IPS-NIHi7 (cell line): ENCODE measurements around the gene SASH1.

ENCODE experiments used
- DNase-seq: peaks from one replicate; pipeline ENCODE4 v3.0.0; 2012; ENCODE audit warnings: mixed read lengths; ENCODE audit errors: extremely low spot score

The SASH1 gene

DNA sequence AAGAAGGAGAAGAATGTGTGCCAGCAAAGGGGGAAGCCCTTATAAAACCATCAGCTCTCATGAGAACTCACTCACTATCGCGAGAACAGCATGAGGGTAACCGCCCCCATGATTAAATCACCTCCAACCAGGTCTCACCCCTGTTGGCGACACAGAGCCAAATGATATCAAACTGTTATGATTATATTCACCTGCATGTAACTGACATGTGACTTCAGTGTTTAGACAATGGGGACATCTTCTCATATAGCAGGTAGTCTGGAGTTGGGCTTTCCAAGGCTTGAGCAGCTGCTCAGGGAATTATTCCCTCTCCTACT is 115.2 kb downstream of the SASH1 start:
- DNase-seq: no peak

DNA sequence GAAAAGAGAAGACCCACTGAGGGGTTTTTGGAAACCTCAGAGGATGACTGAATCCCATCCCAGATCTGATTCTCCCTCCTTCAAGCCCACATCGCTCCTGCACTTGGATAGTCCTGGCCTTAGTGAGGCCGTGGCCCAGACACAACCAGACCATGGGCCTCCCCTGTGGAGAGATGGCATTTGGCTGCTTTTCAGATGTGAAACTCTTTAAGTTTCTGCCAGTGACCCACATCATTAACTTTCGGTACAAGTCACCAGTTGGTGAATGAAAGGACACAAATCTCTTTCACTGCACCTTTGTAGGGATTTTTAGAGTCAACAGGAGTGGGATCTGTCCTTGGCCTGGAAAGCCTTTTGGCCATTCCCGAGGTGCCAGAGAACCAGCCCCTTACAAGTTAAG is 116.6 kb downstream of the SASH1 start:
- DNase-seq: no peak

DNA sequence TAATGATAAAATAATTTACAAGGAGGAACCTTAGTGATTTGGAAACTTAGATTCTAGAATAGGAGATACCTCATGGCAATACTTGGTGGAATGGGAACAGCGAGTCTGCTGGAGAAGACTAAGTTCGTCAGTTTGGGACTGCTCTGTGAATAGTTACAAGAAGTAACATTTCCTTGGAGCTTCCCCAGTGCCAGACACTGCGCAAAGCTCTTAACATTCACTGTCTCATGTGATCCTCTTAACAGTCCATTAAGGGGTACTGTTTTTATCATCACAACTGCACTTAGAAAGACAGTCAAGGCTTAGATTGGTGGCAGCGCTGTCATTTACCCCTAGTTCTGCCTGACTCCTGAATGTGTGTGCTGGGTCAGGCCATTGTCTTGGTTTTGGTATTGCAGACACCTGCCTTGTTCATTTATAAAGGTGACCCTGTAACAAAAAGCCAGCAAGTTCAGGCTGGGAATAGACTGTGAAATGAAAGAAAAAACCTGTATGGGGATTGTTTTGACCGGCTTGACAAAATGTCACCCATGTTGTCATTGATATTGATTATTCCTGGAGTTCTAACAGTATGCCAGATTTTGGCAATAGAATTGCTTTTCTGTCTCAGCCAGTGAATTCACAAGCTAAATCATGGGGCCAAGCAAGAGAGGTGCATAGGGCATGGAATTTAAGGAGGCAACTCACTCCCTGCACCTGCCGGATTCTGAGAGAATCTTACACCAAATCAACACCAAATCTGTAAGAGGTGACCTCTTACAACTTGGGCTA is 118.4 kb downstream of the SASH1 start:
- DNase-seq: no peak

DNA sequence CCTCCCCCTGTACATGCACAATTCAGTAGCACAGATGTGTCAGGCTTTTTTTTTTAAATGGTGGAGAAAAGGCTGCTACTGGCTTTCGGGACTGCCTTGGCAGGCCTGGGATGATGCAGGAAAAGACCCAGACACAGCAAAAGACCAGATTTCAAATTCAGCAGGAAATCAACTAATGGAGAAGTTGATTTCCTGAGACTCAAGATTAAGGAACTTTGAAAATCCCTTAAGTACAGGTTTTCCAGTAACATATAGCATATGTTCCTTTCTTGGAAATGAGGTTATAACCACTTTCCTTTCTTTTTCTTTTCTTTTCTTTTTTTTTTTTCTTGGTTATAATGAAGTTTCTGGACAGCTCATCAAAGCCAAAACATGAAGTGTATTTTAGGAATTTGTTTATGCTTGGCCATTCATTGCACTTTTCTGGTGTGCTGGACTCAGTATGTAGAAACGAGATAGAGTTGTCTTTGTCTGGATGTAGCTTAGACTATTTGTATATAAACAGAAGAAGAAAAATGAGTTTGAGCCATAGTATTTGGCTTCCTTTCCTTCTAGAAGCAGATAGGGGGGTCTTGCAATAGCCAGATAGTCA is 119.4 kb downstream of the SASH1 start:
- no peak for DNase-seq

DNA sequence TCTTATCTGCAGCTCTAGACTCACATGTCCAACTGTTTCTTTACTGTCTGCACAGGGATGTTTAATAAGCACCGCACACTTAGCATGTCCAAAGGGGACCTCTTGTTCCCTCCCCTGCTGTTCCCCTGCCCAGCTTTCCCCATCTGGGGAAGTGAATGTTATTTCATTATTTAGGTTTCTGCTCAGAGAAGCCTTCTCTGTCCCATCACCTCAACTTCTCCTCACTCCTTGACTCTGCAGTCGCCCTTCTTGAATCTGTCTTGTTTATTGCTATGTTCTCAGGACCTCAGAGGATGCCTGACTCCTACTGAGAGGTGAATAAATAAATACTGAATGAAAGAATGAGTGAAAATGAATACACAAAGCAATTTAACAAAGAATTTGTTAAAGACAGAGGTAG is 121.0 kb downstream of the SASH1 start:
- no peak for DNase-seq

DNA sequence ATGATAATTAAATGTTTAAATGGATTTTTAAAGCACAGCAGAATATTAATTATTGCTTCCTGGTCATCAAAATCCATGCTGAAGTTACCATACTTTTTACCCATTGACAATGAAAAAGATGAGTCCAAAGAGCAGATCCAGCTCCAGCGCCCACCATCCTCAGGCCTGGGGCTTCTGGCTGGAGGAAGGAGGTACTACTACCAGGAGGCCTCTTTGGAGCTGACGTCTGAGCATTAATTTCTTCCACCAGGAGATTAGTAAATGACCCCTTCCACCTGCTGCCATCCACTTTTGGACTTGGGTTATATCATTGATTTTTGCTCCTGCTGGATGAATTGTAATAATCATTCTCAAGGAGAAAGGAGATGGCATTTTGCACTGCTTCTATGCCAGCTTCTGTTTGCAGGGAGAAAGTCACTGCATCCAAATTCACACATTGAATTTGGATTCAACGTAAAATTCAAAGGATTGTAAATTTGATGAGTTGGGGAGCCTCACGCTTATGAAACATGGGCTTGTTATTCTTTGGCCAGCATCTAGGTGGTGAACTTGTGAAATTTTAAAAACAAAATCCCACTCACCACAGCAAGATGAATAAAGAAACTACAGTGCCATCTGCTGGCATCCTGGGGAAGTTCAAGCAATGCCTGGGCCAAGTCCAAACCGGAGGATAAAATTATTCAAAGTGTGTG is 121.8 kb downstream of the SASH1 start:
- peak; percentile 71 for DNase-seq

DNA sequence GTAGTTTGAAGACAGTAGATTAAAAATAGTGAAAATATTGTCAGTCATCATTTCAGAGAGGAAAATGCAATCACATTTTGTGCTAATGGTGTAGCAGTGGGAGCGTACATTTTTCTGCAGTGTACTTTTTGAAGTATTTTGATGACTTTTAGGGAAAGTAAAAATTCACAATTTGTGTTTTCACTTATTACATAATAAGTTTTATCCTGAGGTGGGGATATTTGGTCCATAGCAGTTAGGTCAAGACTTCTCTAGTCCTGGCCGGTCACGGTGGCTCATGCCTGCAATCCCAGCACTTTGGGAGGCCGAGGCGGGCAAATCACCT is 122.3 kb downstream of the SASH1 start:
- no peak for DNase-seq

DNA sequence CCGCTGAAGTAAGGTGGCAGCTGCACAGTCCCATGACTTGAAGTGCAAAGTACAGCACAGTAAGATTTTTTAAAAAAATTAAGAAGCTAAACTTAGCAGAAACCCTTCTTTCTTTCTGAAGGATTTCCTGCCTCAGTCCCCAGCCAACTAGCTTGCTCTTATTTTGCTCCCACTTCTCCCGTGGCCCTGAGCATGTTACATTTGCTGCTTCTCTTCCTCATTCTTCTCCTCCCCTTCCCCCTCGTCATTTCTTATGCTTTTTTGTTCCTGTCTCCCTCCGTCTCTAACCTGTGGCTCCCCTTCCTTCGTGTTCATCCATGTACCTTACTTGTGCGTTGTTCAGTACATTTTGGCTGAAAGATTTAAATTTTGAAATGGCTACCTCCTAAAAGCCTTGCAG is 123.0 kb downstream of the SASH1 start:
- no peak for DNase-seq

DNA sequence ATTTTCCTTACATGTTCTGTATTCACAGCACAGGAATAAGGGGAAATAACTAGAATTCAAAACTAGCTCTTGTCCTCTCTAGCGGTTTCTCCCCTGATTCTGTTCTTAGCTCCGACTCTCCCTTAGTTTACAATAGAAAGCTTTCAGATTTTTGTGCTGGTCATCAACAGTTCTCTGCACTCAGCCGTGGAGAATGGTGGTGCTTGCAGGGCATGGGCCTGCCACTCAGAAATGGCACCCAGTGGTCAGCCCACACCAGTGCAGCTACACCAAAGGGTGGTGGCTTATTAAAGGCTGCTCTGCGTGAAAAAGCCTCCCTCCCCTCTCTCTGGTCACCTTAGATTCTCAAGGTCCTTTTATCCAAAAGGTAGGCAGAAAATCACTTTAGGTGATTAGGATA is 123.5 kb downstream of the SASH1 start:
- no peak for DNase-seq

DNA sequence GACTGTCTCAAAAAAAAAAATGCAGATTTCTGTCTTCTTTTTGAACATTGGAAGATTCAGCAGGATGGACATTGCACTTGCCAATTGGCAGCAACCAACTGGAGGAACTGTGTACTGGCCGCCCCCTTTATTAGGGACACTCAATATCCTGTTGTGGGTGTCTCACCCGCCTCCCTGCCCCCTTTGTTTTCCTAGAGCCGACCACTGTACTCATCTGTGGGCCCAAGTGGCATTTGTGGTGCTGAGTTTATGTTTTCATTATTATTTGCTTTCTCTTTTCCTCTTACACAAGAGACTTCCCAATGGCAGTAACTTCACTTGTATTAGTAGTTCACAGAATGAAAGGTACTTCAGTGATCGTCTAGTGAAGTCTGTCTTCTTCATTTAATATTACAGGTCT is 125.3 kb downstream of the SASH1 start:
- DNase-seq: no peak

DNA sequence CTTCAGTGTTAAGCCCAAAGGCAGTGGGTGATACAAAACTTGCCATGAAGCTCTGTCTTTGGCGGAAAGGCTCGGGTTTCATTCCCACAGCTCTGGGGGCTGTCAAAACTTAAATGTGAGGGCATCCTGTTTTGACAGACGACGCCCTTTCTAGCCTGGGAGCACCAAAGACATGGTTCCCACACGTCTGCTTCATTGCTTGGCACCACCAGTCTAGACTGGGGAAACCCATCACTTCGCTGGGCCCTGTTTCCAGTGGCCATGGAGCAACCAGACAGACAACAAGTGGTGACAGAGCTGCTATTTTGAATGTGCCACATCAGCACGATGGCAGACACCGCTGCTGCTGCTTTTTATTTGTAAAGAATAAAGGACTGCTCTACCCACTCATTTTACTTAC is 127.5 kb downstream of the SASH1 start:
- DNase-seq: no peak

DNA sequence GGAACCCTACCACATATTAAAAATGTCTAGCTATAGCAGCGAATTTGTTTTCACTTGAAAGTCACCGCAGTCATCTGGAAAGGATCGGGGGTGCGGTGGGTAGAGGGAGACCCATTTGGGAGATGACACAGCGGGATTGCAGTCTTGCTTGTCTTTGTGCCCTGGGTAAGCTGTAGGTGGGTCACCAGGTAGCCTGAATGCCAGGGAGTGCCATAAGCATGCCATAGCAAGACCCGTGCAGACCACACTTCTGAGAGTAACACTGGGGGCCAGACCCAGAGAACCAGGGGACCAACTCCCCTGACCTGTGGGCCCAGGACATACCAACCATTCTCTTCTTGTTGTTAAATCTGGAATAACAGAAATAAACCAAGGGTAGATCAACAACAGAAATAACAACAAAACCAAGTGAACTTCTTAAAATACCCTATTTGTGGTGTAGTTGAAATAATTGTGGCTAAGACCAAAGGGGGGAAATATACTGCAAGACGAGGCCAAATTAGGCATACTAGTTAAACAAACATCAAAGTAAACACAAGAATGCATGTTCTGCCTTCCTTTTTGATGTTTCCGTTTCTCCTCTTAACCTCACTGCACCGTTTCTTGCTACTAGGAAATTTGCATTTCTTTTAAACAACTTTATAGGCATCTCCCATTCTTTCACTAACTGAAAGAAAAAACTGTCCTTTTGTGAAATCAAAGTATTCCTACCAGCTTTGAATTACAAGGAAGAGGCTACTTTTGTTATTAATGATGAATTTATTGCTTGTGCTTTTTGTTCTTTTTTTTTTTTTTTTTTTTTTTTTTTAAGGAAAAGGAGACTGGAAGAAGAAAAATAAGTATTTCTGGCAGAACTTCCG is 128.2 kb downstream of the SASH1 start:
- DNase-seq: no peak

DNA sequence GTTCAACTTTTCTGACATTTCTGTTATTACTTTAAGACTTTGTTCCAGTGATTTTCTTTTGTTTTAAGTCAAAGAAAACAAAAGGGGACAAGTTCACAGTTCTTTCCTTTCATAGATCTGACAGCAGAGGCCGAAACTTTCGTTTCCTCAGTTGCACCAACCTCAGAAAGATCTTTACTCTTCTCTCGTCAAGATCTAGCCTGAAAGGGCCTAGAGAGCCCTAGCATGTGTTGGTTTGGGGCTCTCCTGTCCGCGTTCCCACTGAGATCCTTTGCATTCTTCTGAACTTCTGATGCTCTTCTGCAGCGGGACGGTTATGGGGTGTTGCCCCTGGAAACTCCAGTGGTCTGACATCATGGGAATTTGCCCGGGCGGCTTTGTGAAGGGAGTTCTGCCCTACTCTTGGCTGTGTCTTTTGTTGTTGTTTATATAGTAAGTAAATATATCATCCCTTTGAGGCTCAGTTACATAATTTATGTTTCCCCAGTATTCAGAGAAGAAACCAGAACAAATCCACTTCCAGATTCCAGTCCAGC is 129.1 kb downstream of the SASH1 start:
- DNase-seq: no peak

DNA sequence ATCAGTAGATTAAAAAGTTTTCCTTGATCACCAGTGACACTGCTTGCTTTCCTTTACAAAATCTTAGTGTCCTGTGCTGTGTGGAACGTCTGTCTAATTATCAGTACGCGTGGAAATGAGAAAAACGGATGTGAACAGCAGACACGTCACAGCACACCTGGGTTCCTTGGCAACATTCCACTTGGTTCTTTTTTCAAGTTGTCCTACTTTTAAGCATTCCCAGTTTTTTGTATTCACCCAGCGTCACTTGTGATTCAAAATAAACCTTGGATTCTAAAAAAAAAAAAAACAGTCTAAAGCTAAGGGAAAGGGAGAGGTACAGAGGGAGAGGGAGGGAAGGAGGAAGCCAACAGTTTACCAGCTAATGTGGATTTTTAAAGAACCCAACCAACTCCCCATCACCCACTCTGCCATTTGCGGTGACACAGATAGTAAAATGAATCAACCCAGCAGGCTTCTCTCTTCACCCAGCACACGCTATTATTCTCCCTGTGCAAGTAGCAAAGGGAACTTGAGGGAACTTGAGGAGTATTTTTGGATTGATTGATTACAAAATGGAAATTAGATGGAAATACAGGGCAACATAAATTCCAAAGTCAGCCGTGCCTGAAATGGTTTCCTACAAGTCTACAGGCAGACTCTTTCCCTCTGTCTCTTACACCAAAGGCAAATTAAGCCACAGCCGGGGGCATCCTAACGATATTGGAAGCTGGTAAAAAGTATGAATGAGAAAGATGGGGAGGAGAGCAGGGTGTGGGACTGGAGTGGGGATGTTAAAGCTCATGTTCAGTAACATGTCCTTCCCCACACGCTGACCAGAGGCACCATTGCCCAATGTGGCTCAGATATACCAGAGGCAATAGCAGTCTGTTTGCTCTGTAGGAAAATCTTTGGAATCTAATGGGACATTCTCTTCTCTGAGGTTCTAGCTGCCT is 129.8 kb downstream of the SASH1 start:
- DNase-seq: no peak

DNA sequence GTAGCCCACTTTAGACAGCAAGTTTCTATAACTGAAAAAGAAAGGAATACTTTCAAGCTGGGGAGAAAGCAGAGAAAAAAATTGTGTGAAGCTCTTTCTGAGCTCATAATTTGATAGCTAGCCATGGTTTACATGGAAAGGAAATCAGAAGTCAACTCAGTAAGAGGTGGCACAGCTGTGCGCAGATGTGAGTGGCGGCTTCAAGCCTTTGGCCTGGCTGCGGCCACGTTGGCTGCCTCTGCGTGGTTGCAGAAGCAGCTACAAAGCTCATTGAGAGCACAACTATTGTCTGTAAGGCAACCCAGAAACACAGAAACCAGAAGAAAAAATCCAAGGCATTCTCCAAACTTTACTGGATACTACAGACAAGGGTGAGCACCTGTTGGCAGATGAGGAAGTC is 136.9 kb downstream of the SASH1 start:
- DNase-seq: no peak

DNA sequence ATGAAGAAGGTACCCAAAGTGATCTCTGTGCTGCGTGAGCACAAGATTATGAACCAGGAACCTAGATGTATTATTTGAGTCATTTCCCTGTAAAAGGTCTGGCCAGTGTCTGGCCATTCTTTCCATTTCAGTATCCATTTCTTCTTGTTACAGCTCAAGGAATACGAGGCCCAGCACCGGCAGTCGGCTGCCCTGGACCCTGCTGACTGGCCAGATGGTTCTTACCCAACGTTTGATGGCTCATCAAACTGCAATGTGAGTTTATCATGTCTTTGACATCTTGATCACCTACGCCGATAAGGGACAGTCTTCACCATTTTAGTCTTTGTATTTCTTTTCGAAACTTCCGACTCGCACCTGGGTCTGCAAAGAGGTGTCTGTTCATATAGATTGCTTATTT is 144.8 kb downstream of the SASH1 start:
- DNase-seq: no peak

DNA sequence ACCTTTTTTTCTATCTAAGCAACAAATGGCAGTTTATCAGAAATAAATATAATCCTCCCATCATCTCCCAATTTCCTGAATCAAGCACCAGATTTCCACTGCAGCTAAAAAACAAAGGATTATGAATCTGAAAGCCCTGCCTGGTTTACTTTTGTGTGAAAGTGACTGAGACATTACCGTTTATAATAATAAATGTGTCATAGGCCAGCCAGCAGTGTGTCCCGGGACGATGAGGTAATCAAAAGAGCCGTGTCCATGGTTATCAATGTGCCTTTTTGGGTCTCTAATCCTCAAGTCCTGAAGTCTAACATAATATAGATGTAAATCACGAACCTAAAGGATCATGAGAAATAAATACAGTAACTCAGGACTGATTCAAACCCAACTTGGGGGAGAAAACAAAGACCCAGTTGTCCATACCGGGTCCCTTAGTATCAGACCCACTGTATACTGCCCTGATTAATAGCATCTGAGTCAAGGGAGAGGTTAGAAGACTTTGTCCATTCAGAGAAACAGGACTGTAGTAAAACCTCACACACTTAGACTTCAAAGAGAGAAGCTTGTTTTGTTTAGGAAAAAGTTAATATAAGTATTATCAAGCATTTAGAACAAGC is 149.1 kb downstream of the SASH1 start:
- DNase-seq: no peak

DNA sequence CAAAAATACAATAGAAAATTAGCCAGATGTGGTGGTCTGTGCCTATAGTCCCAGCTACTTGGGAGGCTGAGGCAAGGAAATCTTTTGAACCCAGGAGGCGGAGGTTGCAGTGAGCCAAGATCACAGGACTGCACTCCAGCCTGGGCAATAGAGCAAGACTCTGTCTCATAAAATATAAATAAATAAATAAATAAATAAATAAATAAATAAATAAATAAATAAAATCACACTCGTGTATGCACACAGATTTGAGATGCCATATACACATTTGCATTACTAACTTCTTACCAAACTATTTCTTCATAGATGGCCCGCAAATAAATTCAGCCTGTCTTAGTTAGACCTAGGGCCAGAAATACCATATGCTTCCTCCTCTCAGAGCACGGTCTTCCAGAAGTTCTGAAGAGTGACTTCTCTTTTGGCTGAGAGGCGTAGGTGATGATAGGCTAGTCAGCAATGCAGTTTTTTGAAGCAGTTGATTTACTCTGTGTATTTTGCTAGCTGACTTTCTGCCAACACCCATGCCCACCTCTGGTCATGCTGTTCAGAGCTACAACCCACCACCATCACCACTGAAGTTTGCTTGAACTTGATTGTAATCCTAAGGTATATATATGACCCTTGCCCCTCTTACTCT is 150.1 kb downstream of the SASH1 start:
- DNase-seq: no peak

DNA sequence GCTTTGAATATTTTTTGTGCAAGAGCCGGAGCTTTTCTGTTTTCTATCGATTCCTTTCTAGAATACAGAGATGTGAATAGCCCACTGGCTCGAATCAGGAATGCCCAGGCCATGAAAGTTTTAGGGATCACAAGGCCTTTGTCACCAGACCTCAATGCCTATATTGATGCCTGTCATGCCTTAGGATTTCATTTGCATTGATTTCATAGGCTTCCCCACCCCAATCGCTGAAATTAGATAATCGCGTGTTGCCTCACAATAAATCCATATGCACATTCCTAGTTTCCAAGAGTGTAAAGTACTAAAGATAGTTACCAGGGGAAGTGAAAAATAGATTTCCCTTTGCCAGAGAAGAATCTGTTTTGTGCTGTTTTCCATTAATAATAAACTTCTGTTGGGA is 150.8 kb downstream of the SASH1 start:
- no peak for DNase-seq

DNA sequence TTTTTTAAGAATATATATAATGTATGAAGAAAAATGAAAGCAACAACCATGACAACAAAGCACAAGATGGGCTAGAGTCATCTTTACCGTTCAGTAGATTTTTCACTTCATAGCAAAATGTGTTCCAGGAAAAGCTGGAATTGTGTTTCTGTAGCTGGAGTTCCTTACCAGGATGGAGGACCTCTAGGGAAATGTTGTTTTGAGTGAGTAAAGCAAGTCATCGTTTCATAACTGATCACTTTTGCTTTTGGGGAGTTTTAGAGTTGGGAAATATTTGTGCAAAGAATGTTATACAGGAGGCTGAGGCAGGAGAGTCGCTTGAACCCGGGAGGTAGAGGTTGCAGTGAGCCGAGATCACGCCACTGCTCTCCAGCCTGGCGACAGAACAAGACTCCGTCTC is 151.6 kb downstream of the SASH1 start:
- no peak for DNase-seq
